A549 (cell line): ENCODE measurements around the gene FGR. TPM values are rescaled to one million over a fixed set of nuclear protein-coding genes. Genes with fewer than 3 reads are reported as not detected.
A peak's percentile ranks its signal among the peaks of the same experiment; 100 is the strongest.

Experiments
- ATAC-seq, 2 experiments: fragments of 200-7000 bp in 1 of 2; fragments of >200 bp in 1 of 2; cut with Nextera tagmentation in 1 of 2; cut with Tn5 transposase in 1 of 2; 3 replicates each; pipeline versions ENCODE4 v1.8.0 to v1.9.1; 2018 to 2020; ENCODE audit warnings: mild to moderate bottlenecking in 1 of 2, moderate library complexity in 1 of 2
- CTCF ChIA-PET: fragments of 300-600 bp; sonication (Branson Sonifier 250); formaldehyde crosslinking; extraction: SDS; loops from one replicate; lab custom pipeline; 2021; ENCODE audit warnings: antibody characterized with exemption, inconsistent platforms; lab: Yijun Ruan, JAX
- POLR2A ChIA-PET: fragments of 350-600 bp; formaldehyde crosslinking; extraction: SDS; loops from one replicate; lab custom pipeline; 2021; ENCODE audit warnings: antibody characterized with exemption, inconsistent platforms; lab: Yijun Ruan, JAX
- DNase-seq, 2 experiments: peaks; one replicate each; pipeline versions ENCODE4 v3.0.0 to v3.0.0-alpha.2; 2011 to 2016; ENCODE audit warnings: low read depth in 1 of 2, low spot score in 1 of 2
- FAIRE-seq: peaks from 2 replicates; lab custom pipeline; 2011; peaks lifted over from hg19 to GRCh38; lab: Jason Lieb, UNC
- H3K27ac ChIP-seq, 2 experiments: fragments of >200 bp; sonication (Bioruptor Twin); formaldehyde crosslinking; 3 replicates each; pipeline ENCODE4 v1.5.1; 2016 to 2017
- H3K4me1 ChIP-seq: fragments of >200 bp; sonication (Bioruptor Twin); formaldehyde crosslinking; 3 replicates; pipeline ENCODE4 v1.6.1; 2016
- H3K4me2 ChIP-seq: fragments of >200 bp; sonication (Bioruptor Twin); formaldehyde crosslinking; 3 replicates; pipeline ENCODE4 v1.6.1; 2016
- H3K4me3 ChIP-seq: fragments of >200 bp; sonication (Bioruptor Twin); formaldehyde crosslinking; 3 replicates; pipeline ENCODE4 v1.5.1; 2016
- H3K9me3 ChIP-seq: fragments of >200 bp; sonication (Bioruptor Twin); formaldehyde crosslinking; 3 replicates; pipeline ENCODE4 v1.6.1; 2016
- CTCF ChIP-seq: fragments of >200 bp; sonication (Bioruptor Twin); formaldehyde crosslinking; IDR thresholded peaks from 3 replicates; pipeline ENCODE4 v1.5.1; 2016
- ESRRA ChIP-seq: fragments of 150-350 bp; IDR thresholded peaks from 2 replicates; pipeline ENCODE4 v1.6.1; 2014; ENCODE audit warnings: mild to moderate bottlenecking, low read length, borderline replicate concordance
- FOSB ChIP-seq: fragments of 250-450 bp; sonication (Bioruptor Pico); IDR thresholded peaks from 2 replicates; pipeline ENCODE4 v1.5.0; 2020; ENCODE audit warnings: mild to moderate bottlenecking, moderate library complexity
- GATA3 ChIP-seq: IDR thresholded peaks from 2 replicates; pipeline ENCODE4 v1.6.1; 2012; ENCODE audit warnings: borderline replicate concordance
- HES2 ChIP-seq: fragments of >200 bp; sonication (Bioruptor Twin); formaldehyde crosslinking; IDR thresholded peaks from 2 replicates; pipeline ENCODE4 v1.6.1; 2016
- HOXB5 ChIP-seq: fragments of 250-450 bp; sonication (Bioruptor Pico); IDR thresholded peaks from 2 replicates; pipeline ENCODE4 v1.5.0; 2020; ENCODE audit warnings: mild to moderate bottlenecking, moderate library complexity
- KDM1A ChIP-seq: fragments of 200-600 bp; sonication (generic); IDR thresholded peaks from 2 replicates; pipeline ENCODE4 v1.6.1; 2016; ENCODE audit warnings: low read depth, mild to moderate bottlenecking
- MAFK ChIP-seq: fragments of 450-650 bp; IDR thresholded peaks from 2 replicates; pipeline ENCODE4 v1.6.1; 2014; ENCODE audit not compliant: partially characterized antibody
- MAX ChIP-seq: IDR thresholded peaks from 2 replicates; pipeline ENCODE4 v1.6.1; 2012
- MAZ ChIP-seq: fragments of 150-350 bp; IDR thresholded peaks from 2 replicates; pipeline ENCODE4 v1.6.1; 2014; ENCODE audit warnings: antibody characterized with exemption, low read depth, low read length, borderline replicate concordance
- RAD21 ChIP-seq, 2 experiments: fragments of >200 bp in 1 of 2; sonication (Bioruptor Twin) in 1 of 2; formaldehyde crosslinking in 1 of 2; IDR thresholded peaks in 1 of 2; conservative IDR thresholded peaks in 1 of 2; 2 replicates in 1 of 2; 3 replicates in 1 of 2; pipeline ENCODE4 v1.6.1; 2012 to 2018; ENCODE audit warnings: inconsistent platforms in 1 of 2
- SMC3 ChIP-seq: fragments of >200 bp; sonication (Bioruptor Twin); formaldehyde crosslinking; IDR thresholded peaks from 3 replicates; pipeline ENCODE4 v1.6.1; 2018; ENCODE audit warnings: inconsistent platforms
- TFCP2L1 ChIP-seq: fragments of 250-450 bp; sonication (Bioruptor Pico); IDR thresholded peaks from 2 replicates; pipeline ENCODE4 v1.5.0; 2021; ENCODE audit warnings: mild to moderate bottlenecking
- TP53 ChIP-seq: fragments of 250-450 bp; sonication (Bioruptor Pico); IDR thresholded peaks from 2 replicates; pipeline ENCODE4 v1.5.0; 2021; ENCODE audit warnings: mild to moderate bottlenecking, moderate library complexity
- USF2 ChIP-seq: fragments of 450-650 bp; IDR thresholded peaks from 2 replicates; pipeline ENCODE4 v1.6.1; 2014; ENCODE audit warnings: antibody characterized with exemption
- ZC3H11A ChIP-seq: fragments of 450-650 bp; IDR thresholded peaks from 2 replicates; pipeline ENCODE4 v1.6.1; 2014; ENCODE audit warnings: antibody characterized with exemption, mild to moderate bottlenecking
- ZNF302 ChIP-seq: fragments of 250-450 bp; sonication (Bioruptor Pico); IDR thresholded peaks from 2 replicates; pipeline ENCODE4 v1.9.0; 2021; ENCODE audit warnings: inconsistent platforms, mild to moderate bottlenecking, moderate library complexity
- WGBS: methylation state at CpG from one replicate; pipeline ENCODE4 v1.1.6; 2017; ENCODE audit errors: missing lambda C conversion rate; 5-methylcytosine and 5-hydroxymethylcytosine counted together
- polyA plus RNA-seq, 4 experiments: library from polyadenylated mRNA; depleted of rRNA in 3 of 4; stranded (reverse); fragments of >200 nt; fragmentation: RNase III in 1 of 4; extraction: RNeasy Plus Mini Kit Qiagen cat#74134 plus additional on column Dnase treatment in 1 of 4; gene quantifications; 2 replicates in 3 of 4; 3 replicates in 1 of 4; pipeline ENCODE4 v1.2.3, GENCODE V29; 2011 to 2017

FGR gene
- polyA plus RNA-seq, 2 of the 4 experiments (the other 2 are of a cell fraction) = not detected

GRCh38 chr1:27664291-27664690 is 29.3 kb upstream of the FGR start:
- H3K9me3 ChIP-seq = no peaks in the 10 kb centered on the region
- no peak overlapping the region for H3K4me2 ChIP-seq
- FAIRE-seq (no peak), DNase-seq (no peak)
- 67% methylated on average over 7 of the region's 8 CpGs for WGBS
- peaks cover 2% of the 10 kb centered on the region; the same call in 1 of the 3 replicates for H3K4me1 ChIP-seq
- H3K4me3 ChIP-seq = no peak overlapping the region
- no peak for TF ChIP-seq MAX
- TF ChIP-seq KDM1A = no peak
- TF ChIP-seq MAZ = no peak
- TF ChIP-seq, all 56 proteins: peak for 0
- no peak for ATAC-seq
- no peak overlapping the region for H3K27ac ChIP-seq
- CTCF ChIA-PET = interaction anchor here (0.8 to 8.6 kb wide), 8 partner anchors 8 to 270 kb away, joined by 3 to 151 read pairs (median 4); no protein-coding TSS in a partner anchor
- POLR2A ChIA-PET = no interaction called here

- Histone ChIP-seq H3K27ac (peak overlapping the region; percentile 38 to 72; a peak in 4 of 6 replicates), H3K4me1 (peaks cover 9% of the 10 kb centered on the region; the same call in 1 of the 3 replicates), H3K4me2 (no peak overlapping the region), H3K4me3 (no peak overlapping the region), H3K9me3 (no peaks in the 10 kb centered on the region)
- POLR2A ChIA-PET = no interaction called here
- 31% methylated on average over 9 of the region's 12 CpGs for WGBS
- CTCF ChIA-PET = interaction anchor here (0.6 to 8.6 kb wide), 37 partner anchors 11 to 677 kb away, joined by 3 to 151 read pairs (median 4); no protein-coding TSS in a partner anchor
- ATAC-seq = peak; percentile 62 to 80
- TF ChIP-seq ESRRA (no peak), SMC3 (peak; percentile 73), HOXB5 (CRISPR knock-in tag) (no peak), CTCF (peak; percentile 80), TP53 (CRISPR knock-in tag) (no peak), RAD21 (conservative IDR thresholded peaks at IDR 0.05 in 1 of 2, IDR thresholded peaks at IDR 0.05 in 1 of 2) (peak; percentile 81 to 83), FOSB (no peak)
- DNase-seq = peak; percentile 68 to 71
- FAIRE-seq = no peak
Measured at GRCh38 chr1:27662707-27663393, 27.9 kb upstream of the FGR start.

- no peak for TF ChIP-seq ZNF302 (CRISPR knock-in tag)
- no peak for TF ChIP-seq ZC3H11A
- no peak for TF ChIP-seq MAFK
- no peak for TF ChIP-seq HES2
- no peak for TF ChIP-seq USF2
- no peak for TF ChIP-seq TFCP2L1 (CRISPR knock-in tag)
- no peak for TF ChIP-seq GATA3
- DNase-seq = no peak
- 74% methylated on average over 5 of the region's 5 CpGs for WGBS
- ChIA-PET POLR2A (no interaction called here), CTCF (interaction anchor here (0.6 to 8.6 kb wide), 27 partner anchors 10 to 676 kb away, joined by 3 to 151 read pairs (median 5); partner anchors contain the start of gene IFI6)
- FAIRE-seq = no peak
- no peaks in the 10 kb centered on the region for H3K9me3 ChIP-seq
- no peak overlapping the region for H3K4me3 ChIP-seq
- no peak for ATAC-seq
- no peak overlapping the region for H3K4me2 ChIP-seq
- peaks cover 9% of the 10 kb centered on the region; the same call in 1 of the 3 replicates for H3K4me1 ChIP-seq
- H3K27ac ChIP-seq = peak overlapping the region in 1 of 2 experiments; percentile 72; a peak in 1 of 6 replicates
Measured at GRCh38 chr1:27662261-27662660, 27.3 kb upstream of the FGR start.
